Astrocyte (in vitro differentiated cells and primary cell): ENCODE data around the gene APBA2. TPM values are rescaled to one million over a fixed set of nuclear protein-coding genes. Genes with fewer than 3 reads are reported as not detected.

Experiments used
- DNase-seq: peaks from one replicate; pipeline ENCODE4 v3.0.0-alpha.2; 2010; ENCODE audit warnings: low read depth
- FAIRE-seq: peaks from 2 replicates; lab custom pipeline; 2011; peaks lifted over from hg19 to GRCh38; lab: Jason Lieb, UNC
- H2AFZ ChIP-seq: 2 replicates; pipeline ENCODE4 v1.6.0; 2012; ENCODE audit warnings: low read depth, low read length, inconsistent platforms
- H3K27ac ChIP-seq: 2 replicates; pipeline ENCODE4 v1.5.1; 2011; ENCODE audit warnings: low read depth, low read length, inconsistent platforms
- H3K27me3 ChIP-seq: 2 replicates; pipeline ENCODE4 v1.6.0; 2011; ENCODE audit warnings: low read length, inconsistent platforms; ENCODE audit not compliant: insufficient read depth
- H3K36me3 ChIP-seq: 2 replicates; pipeline ENCODE4 v1.5.1; 2011; ENCODE audit warnings: low read length, inconsistent platforms; ENCODE audit not compliant: insufficient read depth
- H3K4me1 ChIP-seq: 2 replicates; pipeline ENCODE4 v1.5.1; 2011; ENCODE audit warnings: low read length, inconsistent platforms; ENCODE audit not compliant: insufficient read depth
- H3K4me2 ChIP-seq: 2 replicates; pipeline ENCODE4 v1.6.0; 2012; ENCODE audit warnings: low read length, inconsistent platforms
- H3K4me3 ChIP-seq: 2 replicates; pipeline ENCODE4 v1.5.1; 2011; ENCODE audit warnings: low read depth, mild to moderate bottlenecking, low read length, inconsistent platforms; ENCODE audit not compliant: insufficient read depth
- H3K79me2 ChIP-seq: 2 replicates; pipeline ENCODE4 v1.6.0; 2012; ENCODE audit warnings: mild to moderate bottlenecking, low read length, inconsistent platforms; ENCODE audit not compliant: insufficient read depth
- H3K9ac ChIP-seq: 2 replicates; pipeline ENCODE4 v1.6.0; 2012; ENCODE audit warnings: mild to moderate bottlenecking, low read length, inconsistent platforms
- H3K9me3 ChIP-seq: 2 replicates; pipeline ENCODE4 v1.5.1; 2012; ENCODE audit warnings: low read depth, mild to moderate bottlenecking, low read length, inconsistent platforms; ENCODE audit not compliant: insufficient read depth
- H4K20me1 ChIP-seq: 2 replicates; pipeline ENCODE4 v1.6.0; 2012; ENCODE audit warnings: low read length, inconsistent platforms; ENCODE audit not compliant: insufficient read depth
- H3K27ac Mint-ChIP-seq: one replicate; pipeline ENCODE4 v1.8.0; 2021; ENCODE audit warnings: mild to moderate bottlenecking, mixed read lengths; ENCODE audit not compliant: unreplicated experiment
- H3K27me3 Mint-ChIP-seq: one replicate; pipeline ENCODE4 v1.8.0; 2021; ENCODE audit warnings: low read depth, mixed read lengths; ENCODE audit not compliant: unreplicated experiment
- H3K36me3 Mint-ChIP-seq: one replicate; pipeline ENCODE4 v1.8.0; 2021; ENCODE audit warnings: low read depth, mixed read lengths; ENCODE audit not compliant: unreplicated experiment
- H3K4me1 Mint-ChIP-seq: one replicate; pipeline ENCODE4 v1.8.0; 2021; ENCODE audit warnings: low read depth, mixed read lengths; ENCODE audit not compliant: unreplicated experiment
- H3K4me3 Mint-ChIP-seq: one replicate; pipeline ENCODE4 v1.8.0; 2021; ENCODE audit warnings: mild to moderate bottlenecking, moderate library complexity, mixed read lengths; ENCODE audit not compliant: unreplicated experiment
- H3K9me3 Mint-ChIP-seq: one replicate; pipeline ENCODE4 v1.8.0; 2021; ENCODE audit warnings: mild to moderate bottlenecking, mixed read lengths; ENCODE audit not compliant: unreplicated experiment
- CTCF ChIP-seq: IDR thresholded peaks from 2 replicates; pipeline ENCODE4 v1.5.1; 2011; ENCODE audit warnings: low read depth, mild to moderate bottlenecking, inconsistent platforms, low read length, moderate library complexity; ENCODE audit not compliant: insufficient read depth
- EZH2 ChIP-seq: IDR thresholded peaks from 2 replicates; pipeline ENCODE4 v1.6.1; 2012; ENCODE audit warnings: mild to moderate bottlenecking, low read length, inconsistent platforms; ENCODE audit not compliant: insufficient read depth
- total RNA-seq: library from RNA; stranded (reverse); gene quantifications from 2 replicates; pipeline ENCODE4 v1.2.1, GENCODE V29; 2021

The APBA2 gene
- total RNA-seq, 1 donor from 2014 or later = 15.2 TPM

- no peak overlapping the region for H3K4me3 ChIP-seq
- peaks cover 10% of the 10 kb centered on the region for H3K4me1 ChIP-seq
- no peak overlapping the region for H3K27ac ChIP-seq
- no peak overlapping the region for H3K9ac ChIP-seq
- Mint-ChIP-seq H3K27me3 (no peaks in the 10 kb centered on the region), H3K27ac (no peak overlapping the region), H3K4me3 (no peak overlapping the region), H3K9me3 (peaks cover 3% of the 10 kb centered on the region), H3K4me1 (peaks cover 12% of the 10 kb centered on the region), H3K36me3 (peaks cover 2% of the 10 kb centered on the region)
- no peaks in the 10 kb centered on the region for H3K79me2 ChIP-seq
- no peak for FAIRE-seq
- H3K27me3 ChIP-seq = peaks cover 2% of the 10 kb centered on the region
- H3K36me3 ChIP-seq = no peaks in the 10 kb centered on the region
- DNase-seq = peak; percentile 48
- H3K9me3 ChIP-seq = no peaks in the 10 kb centered on the region
- peak overlapping the region; percentile 12 for H3K4me2 ChIP-seq
- H2AFZ ChIP-seq = no peak overlapping the region
- TF ChIP-seq EZH2 = no peak
- TF ChIP-seq CTCF = no peak
- H4K20me1 ChIP-seq = no peaks in the 10 kb centered on the region
Measured at GRCh38 chr15:28993051-28993719, 107.4 kb downstream of the APBA2 start.

- no peak overlapping the region for H3K27ac Mint-ChIP-seq
- H3K27me3 ChIP-seq = peaks cover 2% of the 10 kb centered on the region
Measured at GRCh38 chr15:28993720-28994053, 107.9 kb downstream of the APBA2 start.

More at GRCh38 chr15:28993720-28994053, 107.9 kb downstream of the APBA2 start:
- TF ChIP-seq CTCF (no peak), EZH2 (no peak)
- FAIRE-seq (no peak), DNase-seq (no peak)
- Histone ChIP-seq H3K4me2 (no peak overlapping the region), H3K4me1 (peaks cover 10% of the 10 kb centered on the region), H3K36me3 (no peaks in the 10 kb centered on the region), H3K79me2 (no peaks in the 10 kb centered on the region), H3K4me3 (no peak overlapping the region), H3K9ac (no peak overlapping the region), H3K27ac (no peak overlapping the region), H4K20me1 (no peaks in the 10 kb centered on the region), H3K9me3 (no peaks in the 10 kb centered on the region), H2AFZ (no peak overlapping the region)
- H3K27me3 Mint-ChIP-seq = no peaks in the 10 kb centered on the region
- H3K36me3 Mint-ChIP-seq = peaks cover 4% of the 10 kb centered on the region
- H3K4me3 Mint-ChIP-seq = no peak overlapping the region
- no peaks in the 10 kb centered on the region for H3K9me3 Mint-ChIP-seq
- H3K4me1 Mint-ChIP-seq = peaks cover 12% of the 10 kb centered on the region
